ENCODE measurements around the gene EXOC5.

Gene EXOC5

DNA sequence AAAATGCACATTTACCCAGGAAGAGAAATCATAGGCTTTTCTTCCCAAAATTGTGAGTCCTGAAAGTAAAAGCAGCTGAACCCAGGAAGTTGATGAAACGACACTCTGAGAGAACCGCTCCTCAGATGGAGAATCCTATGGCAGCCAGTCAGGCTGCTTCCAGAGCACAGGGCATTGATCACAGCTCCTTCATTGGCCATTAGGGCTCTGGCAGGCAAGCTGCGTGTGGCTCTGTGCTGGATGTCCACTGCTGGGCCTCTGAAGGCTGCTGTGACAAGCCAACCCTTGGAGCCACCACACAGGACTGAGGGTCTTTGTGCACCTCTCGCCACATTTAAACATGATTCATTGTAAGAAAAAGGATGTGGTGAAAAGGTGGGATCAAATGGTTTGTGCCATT lies 89.4 kb downstream of the EXOC5 start:
- H3K36me3 ChIP-seq (replicated peaks; ENCODE audit: low read depth, low read length), result no peaks in the 10 kb centered on the region
- no peak overlapping the region for H3K9ac ChIP-seq (ENCODE audit: low read length)
- no peak overlapping the region for H3K27ac ChIP-seq (ENCODE audit: low read length)
- H3K4me3 ChIP-seq (ENCODE audit: low read length), result no peak overlapping the region
- H4K20me1 ChIP-seq (ENCODE audit: insufficient read depth, low read length), result no peaks in the 10 kb centered on the region
- no peak overlapping the region for H2AFZ ChIP-seq (ENCODE audit: low read depth, low read length)
- peaks cover 5% of the 10 kb centered on the region; the same call in 1 of the 2 replicates for H3K27me3 ChIP-seq (ENCODE audit: low read depth, low read length)
- H3K79me2 ChIP-seq (ENCODE audit: low read length), result no peaks in the 10 kb centered on the region
- no peaks in the 10 kb centered on the region for H3K4me1 ChIP-seq (ENCODE audit: low read length)
- H3K9me3 ChIP-seq (ENCODE audit: insufficient read depth, low read length), result no peaks in the 10 kb centered on the region
- H3K4me2 ChIP-seq (ENCODE audit: low read length), result no peak overlapping the region
- TF ChIP-seq EZH2phosphoT487 (IDR thresholded peaks at IDR 0.05; ENCODE audit: low read depth), result no peak
- TF ChIP-seq, protein P1, sequence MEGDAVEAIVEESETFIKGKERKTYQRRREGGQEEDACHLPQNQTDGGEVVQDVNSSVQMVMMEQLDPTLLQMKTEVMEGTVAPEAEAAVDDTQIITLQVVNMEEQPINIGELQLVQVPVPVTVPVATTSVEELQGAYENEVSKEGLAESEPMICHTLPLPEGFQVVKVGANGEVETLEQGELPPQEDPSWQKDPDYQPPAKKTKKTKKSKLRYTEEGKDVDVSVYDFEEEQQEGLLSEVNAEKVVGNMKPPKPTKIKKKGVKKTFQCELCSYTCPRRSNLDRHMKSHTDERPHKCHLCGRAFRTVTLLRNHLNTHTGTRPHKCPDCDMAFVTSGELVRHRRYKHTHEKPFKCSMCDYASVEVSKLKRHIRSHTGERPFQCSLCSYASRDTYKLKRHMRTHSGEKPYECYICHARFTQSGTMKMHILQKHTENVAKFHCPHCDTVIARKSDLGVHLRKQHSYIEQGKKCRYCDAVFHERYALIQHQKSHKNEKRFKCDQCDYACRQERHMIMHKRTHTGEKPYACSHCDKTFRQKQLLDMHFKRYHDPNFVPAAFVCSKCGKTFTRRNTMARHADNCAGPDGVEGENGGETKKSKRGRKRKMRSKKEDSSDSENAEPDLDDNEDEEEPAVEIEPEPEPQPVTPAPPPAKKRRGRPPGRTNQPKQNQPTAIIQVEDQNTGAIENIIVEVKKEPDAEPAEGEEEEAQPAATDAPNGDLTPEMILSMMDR (IDR thresholded peaks at IDR 0.05; ENCODE audit: low read depth, low read length), result no peak

GRCh38 chr14:57174466-57174865 lies 94.2 kb downstream of the EXOC5 start:
- H3K4me3 ChIP-seq (ENCODE audit: low read length), result no peak overlapping the region
- no peaks in the 10 kb centered on the region for H3K36me3 ChIP-seq (replicated peaks; ENCODE audit: low read depth, low read length)
- no peaks in the 10 kb centered on the region for H3K4me1 ChIP-seq (ENCODE audit: low read length)
- H3K9me3 ChIP-seq (ENCODE audit: insufficient read depth, low read length), result no peaks in the 10 kb centered on the region
- TF ChIP-seq, protein P1 (IDR thresholded peaks at IDR 0.05; ENCODE audit: low read depth, low read length), result no peak
- TF ChIP-seq EZH2phosphoT487 (IDR thresholded peaks at IDR 0.05; ENCODE audit: low read depth), result no peak
- H3K9ac ChIP-seq (ENCODE audit: low read length), result no peak overlapping the region
- H3K27me3 ChIP-seq (ENCODE audit: low read depth, low read length), result peaks cover 5% of the 10 kb centered on the region; the same call in 1 of the 2 replicates
- H3K79me2 ChIP-seq (ENCODE audit: low read length), result no peaks in the 10 kb centered on the region
- no peak overlapping the region for H3K27ac ChIP-seq (ENCODE audit: low read length)
- H4K20me1 ChIP-seq (ENCODE audit: insufficient read depth, low read length), result no peaks in the 10 kb centered on the region
- no peak overlapping the region for H3K4me2 ChIP-seq (ENCODE audit: low read length)
- no peak overlapping the region for H2AFZ ChIP-seq (ENCODE audit: low read depth, low read length)

DNA sequence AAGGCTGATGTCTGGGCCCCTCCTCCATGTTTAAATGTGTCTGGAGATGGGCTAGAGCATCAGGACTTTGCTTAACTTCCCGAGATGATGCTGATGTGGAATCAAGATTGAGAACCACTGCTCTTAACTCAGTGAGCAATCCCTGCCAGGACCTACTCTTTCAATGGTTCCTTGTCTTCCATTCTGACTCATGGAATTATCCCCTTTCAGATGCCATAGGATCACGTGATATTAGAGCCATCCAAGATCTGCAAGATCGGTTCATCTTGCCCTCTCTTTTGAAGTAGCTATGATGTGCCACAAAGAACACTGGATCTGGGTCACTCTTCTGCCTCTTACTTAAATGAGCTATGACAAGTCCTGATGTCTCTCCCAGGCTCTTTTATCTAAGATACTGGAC lies 96.8 kb downstream of the EXOC5 start:
- Histone ChIP-seq H3K9ac (ENCODE audit: low read length) (no peak overlapping the region), H3K4me2 (ENCODE audit: low read length) (no peak overlapping the region), H2AFZ (ENCODE audit: low read depth, low read length) (no peak overlapping the region)

DNA sequence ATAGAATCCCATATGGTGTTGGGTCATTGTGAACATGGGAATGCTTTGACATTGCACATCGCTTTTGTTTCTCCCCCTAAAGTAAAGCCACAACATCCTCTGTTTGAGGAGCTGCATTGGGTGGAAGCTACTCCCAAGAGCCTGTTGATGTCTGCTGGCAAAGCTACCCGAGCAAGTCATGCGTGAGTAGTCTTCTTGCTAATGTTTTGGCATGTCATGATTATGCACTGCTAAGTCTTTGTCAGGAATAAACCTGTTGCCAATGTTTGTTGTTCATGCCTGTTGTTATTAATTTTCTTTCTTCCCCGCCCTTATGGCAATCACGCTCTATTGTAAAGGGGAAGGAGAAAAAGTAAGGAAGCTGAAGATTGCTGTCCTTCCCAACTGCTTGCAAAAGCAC lies 97.3 kb downstream of the EXOC5 start:
- no peak for TF ChIP-seq EZH2phosphoT487 (IDR thresholded peaks at IDR 0.05; ENCODE audit: low read depth)
- TF ChIP-seq, protein P1 (IDR thresholded peaks at IDR 0.05; ENCODE audit: low read depth, low read length), result no peak

More for the DNA sequence above, 96.8 kb downstream of the EXOC5 start:
- Histone ChIP-seq H3K4me3 (ENCODE audit: low read length) (no peak overlapping the region), H3K79me2 (ENCODE audit: low read length) (no peaks in the 10 kb centered on the region), H4K20me1 (ENCODE audit: insufficient read depth, low read length) (no peaks in the 10 kb centered on the region), H3K27ac (ENCODE audit: low read length) (no peak overlapping the region), H3K36me3 (replicated peaks; ENCODE audit: low read depth, low read length) (no peaks in the 10 kb centered on the region), H3K4me1 (ENCODE audit: low read length) (no peaks in the 10 kb centered on the region), H3K9me3 (ENCODE audit: insufficient read depth, low read length) (no peaks in the 10 kb centered on the region), H3K27me3 (ENCODE audit: low read depth, low read length) (no peaks in the 10 kb centered on the region)
- no peak for TF ChIP-seq EZH2phosphoT487 (IDR thresholded peaks at IDR 0.05; ENCODE audit: low read depth)
- TF ChIP-seq, protein P1 (IDR thresholded peaks at IDR 0.05; ENCODE audit: low read depth, low read length), result no peak

More for the DNA sequence above, 97.3 kb downstream of the EXOC5 start:
- Histone ChIP-seq H3K27me3 (ENCODE audit: low read depth, low read length) (no peaks in the 10 kb centered on the region), H3K36me3 (replicated peaks; ENCODE audit: low read depth, low read length) (no peaks in the 10 kb centered on the region), H2AFZ (ENCODE audit: low read depth, low read length) (no peak overlapping the region), H3K27ac (ENCODE audit: low read length) (no peak overlapping the region), H4K20me1 (ENCODE audit: insufficient read depth, low read length) (no peaks in the 10 kb centered on the region), H3K4me1 (ENCODE audit: low read length) (no peaks in the 10 kb centered on the region), H3K4me2 (ENCODE audit: low read length) (no peak overlapping the region), H3K79me2 (ENCODE audit: low read length) (no peaks in the 10 kb centered on the region), H3K4me3 (ENCODE audit: low read length) (no peak overlapping the region), H3K9ac (ENCODE audit: low read length) (no peak overlapping the region), H3K9me3 (ENCODE audit: insufficient read depth, low read length) (no peaks in the 10 kb centered on the region)

Measured in OCI-LY3 (cell line).